Measurements from ENCODE around the gene AGR3.

AGR3 gene

GRCh38 chr7:16833373-16833772, 48.4 kb downstream of the AGR3 start:
- H3K4me1 ChIP-seq (ENCODE audit: control insufficient read depth in 1 of 2, insufficient read depth in 2 of 2, low read length in 2 of 2): no peaks in the 10 kb centered on the region

GRCh38 chr7:16826060-16826459, 55.7 kb downstream of the AGR3 start:
- H3K27ac ChIP-seq (ENCODE audit: low read length): no peak overlapping the region
- H3K4me1 ChIP-seq (ENCODE audit: control insufficient read depth in 1 of 2, insufficient read depth in 2 of 2, low read length in 2 of 2): no peaks in the 10 kb centered on the region
- H3K9me3 ChIP-seq (ENCODE audit: control insufficient read depth in 1 of 2, low read length in 2 of 2): no peaks in the 10 kb centered on the region
- no peaks in the 10 kb centered on the region for H3K36me3 ChIP-seq (ENCODE audit: control insufficient read depth in 1 of 2, insufficient read depth in 2 of 2, low read length in 2 of 2)
- H3K4me3 ChIP-seq (ENCODE audit: low read depth in 1 of 2, low read length in 2 of 2): no peak overlapping the region
- H3K27me3 ChIP-seq (ENCODE audit: low read depth, low read length): no peaks in the 10 kb centered on the region

More at GRCh38 chr7:16833373-16833772, 48.4 kb downstream of the AGR3 start:
- Histone ChIP-seq H3K4me3 (ENCODE audit: low read depth in 1 of 2, low read length in 2 of 2) (no peak overlapping the region), H3K9me3 (ENCODE audit: control insufficient read depth in 1 of 2, low read length in 2 of 2) (no peaks in the 10 kb centered on the region), H3K27ac (ENCODE audit: low read length) (no peak overlapping the region), H3K27me3 (ENCODE audit: low read depth, low read length) (no peaks in the 10 kb centered on the region), H3K36me3 (ENCODE audit: control insufficient read depth in 1 of 2, insufficient read depth in 2 of 2, low read length in 2 of 2) (no peaks in the 10 kb centered on the region)

- Histone ChIP-seq H3K36me3 (ENCODE audit: control insufficient read depth in 1 of 2, insufficient read depth in 2 of 2, low read length in 2 of 2) (no peaks in the 10 kb centered on the region), H3K27ac (ENCODE audit: low read length) (no peak overlapping the region), H3K4me3 (ENCODE audit: low read depth in 1 of 2, low read length in 2 of 2) (no peak overlapping the region), H3K4me1 (ENCODE audit: control insufficient read depth in 1 of 2, insufficient read depth in 2 of 2, low read length in 2 of 2) (no peaks in the 10 kb centered on the region), H3K27me3 (ENCODE audit: low read depth, low read length) (no peaks in the 10 kb centered on the region), H3K9me3 (ENCODE audit: control insufficient read depth in 1 of 2, low read length in 2 of 2) (no peaks in the 10 kb centered on the region)
Observed at GRCh38 chr7:16822029-16822428, 59.8 kb downstream of the AGR3 start.

- Histone ChIP-seq H3K4me3 (ENCODE audit: low read depth in 1 of 2, low read length in 2 of 2) (no peak overlapping the region), H3K36me3 (ENCODE audit: control insufficient read depth in 1 of 2, insufficient read depth in 2 of 2, low read length in 2 of 2) (no peaks in the 10 kb centered on the region), H3K9me3 (ENCODE audit: control insufficient read depth in 1 of 2, low read length in 2 of 2) (no peaks in the 10 kb centered on the region), H3K4me1 (ENCODE audit: control insufficient read depth in 1 of 2, insufficient read depth in 2 of 2, low read length in 2 of 2) (no peaks in the 10 kb centered on the region), H3K27me3 (ENCODE audit: low read depth, low read length) (no peaks in the 10 kb centered on the region), H3K27ac (ENCODE audit: low read length) (no peak overlapping the region)
Observed at GRCh38 chr7:16818732-16819131, 63.1 kb downstream of the AGR3 start.

GRCh38 chr7:16817536-16817935, 64.2 kb downstream of the AGR3 start:
- H3K4me1 ChIP-seq (ENCODE audit: control insufficient read depth in 1 of 2, insufficient read depth in 2 of 2, low read length in 2 of 2): no peaks in the 10 kb centered on the region
- no peak overlapping the region for H3K4me3 ChIP-seq (ENCODE audit: low read depth in 1 of 2, low read length in 2 of 2)
- no peaks in the 10 kb centered on the region for H3K9me3 ChIP-seq (ENCODE audit: control insufficient read depth in 1 of 2, low read length in 2 of 2)
- no peak overlapping the region for H3K27ac ChIP-seq (ENCODE audit: low read length)
- H3K36me3 ChIP-seq (ENCODE audit: control insufficient read depth in 1 of 2, insufficient read depth in 2 of 2, low read length in 2 of 2): no peaks in the 10 kb centered on the region
- H3K27me3 ChIP-seq (ENCODE audit: low read depth, low read length): no peaks in the 10 kb centered on the region

- H3K4me1 ChIP-seq (ENCODE audit: control insufficient read depth in 1 of 2, insufficient read depth in 2 of 2, low read length in 2 of 2): no peaks in the 10 kb centered on the region
- no peaks in the 10 kb centered on the region for H3K36me3 ChIP-seq (ENCODE audit: control insufficient read depth in 1 of 2, insufficient read depth in 2 of 2, low read length in 2 of 2)
- H3K27ac ChIP-seq (ENCODE audit: low read length): no peak overlapping the region
- H3K9me3 ChIP-seq (ENCODE audit: control insufficient read depth in 1 of 2, low read length in 2 of 2): no peaks in the 10 kb centered on the region
- H3K4me3 ChIP-seq (ENCODE audit: low read depth in 1 of 2, low read length in 2 of 2): no peak overlapping the region
- no peaks in the 10 kb centered on the region for H3K27me3 ChIP-seq (ENCODE audit: low read depth, low read length)
Observed at GRCh38 chr7:16816824-16817223, 65.0 kb downstream of the AGR3 start.

- H3K9me3 ChIP-seq (ENCODE audit: control insufficient read depth in 1 of 2, low read length in 2 of 2): no peaks in the 10 kb centered on the region
- no peak overlapping the region for H3K4me3 ChIP-seq (ENCODE audit: low read depth in 1 of 2, low read length in 2 of 2)
- H3K27me3 ChIP-seq (ENCODE audit: low read depth, low read length): no peaks in the 10 kb centered on the region
- no peaks in the 10 kb centered on the region for H3K36me3 ChIP-seq (ENCODE audit: control insufficient read depth in 1 of 2, insufficient read depth in 2 of 2, low read length in 2 of 2)
- H3K4me1 ChIP-seq (ENCODE audit: control insufficient read depth in 1 of 2, insufficient read depth in 2 of 2, low read length in 2 of 2): no peaks in the 10 kb centered on the region
- no peak overlapping the region for H3K27ac ChIP-seq (ENCODE audit: low read length)
Observed at GRCh38 chr7:16815001-16815400, 66.8 kb downstream of the AGR3 start.

GRCh38 chr7:16813232-16813616, 68.6 kb downstream of the AGR3 start:
- no peaks in the 10 kb centered on the region for H3K9me3 ChIP-seq (ENCODE audit: control insufficient read depth in 1 of 2, low read length in 2 of 2)
- H3K4me3 ChIP-seq (ENCODE audit: low read depth in 1 of 2, low read length in 2 of 2): no peak overlapping the region
- no peaks in the 10 kb centered on the region for H3K4me1 ChIP-seq (ENCODE audit: control insufficient read depth in 1 of 2, insufficient read depth in 2 of 2, low read length in 2 of 2)
- H3K27ac ChIP-seq (ENCODE audit: low read length): no peak overlapping the region
- no peaks in the 10 kb centered on the region for H3K27me3 ChIP-seq (ENCODE audit: low read depth, low read length)
- no peaks in the 10 kb centered on the region for H3K36me3 ChIP-seq (ENCODE audit: control insufficient read depth in 1 of 2, insufficient read depth in 2 of 2, low read length in 2 of 2)

- Histone ChIP-seq H3K9me3 (ENCODE audit: control insufficient read depth in 1 of 2, low read length in 2 of 2) (no peaks in the 10 kb centered on the region), H3K36me3 (ENCODE audit: control insufficient read depth in 1 of 2, insufficient read depth in 2 of 2, low read length in 2 of 2) (no peaks in the 10 kb centered on the region)
Observed at GRCh38 chr7:16812542-16813231, 69.1 kb downstream of the AGR3 start.

GRCh38 chr7:16811551-16811950, 70.2 kb downstream of the AGR3 start:
- Histone ChIP-seq H3K36me3 (ENCODE audit: control insufficient read depth in 1 of 2, insufficient read depth in 2 of 2, low read length in 2 of 2) (no peaks in the 10 kb centered on the region), H3K9me3 (ENCODE audit: control insufficient read depth in 1 of 2, low read length in 2 of 2) (no peaks in the 10 kb centered on the region), H3K4me1 (ENCODE audit: control insufficient read depth in 1 of 2, insufficient read depth in 2 of 2, low read length in 2 of 2) (no peaks in the 10 kb centered on the region), H3K27ac (ENCODE audit: low read length) (no peak overlapping the region), H3K4me3 (ENCODE audit: low read depth in 1 of 2, low read length in 2 of 2) (no peak overlapping the region), H3K27me3 (ENCODE audit: low read depth, low read length) (no peaks in the 10 kb centered on the region)

More at GRCh38 chr7:16812542-16813231, 69.1 kb downstream of the AGR3 start:
- Histone ChIP-seq H3K4me1 (ENCODE audit: control insufficient read depth in 1 of 2, insufficient read depth in 2 of 2, low read length in 2 of 2) (no peaks in the 10 kb centered on the region), H3K27me3 (ENCODE audit: low read depth, low read length) (no peaks in the 10 kb centered on the region), H3K27ac (ENCODE audit: low read length) (no peak overlapping the region), H3K4me3 (ENCODE audit: low read depth in 1 of 2, low read length in 2 of 2) (no peak overlapping the region)

GRCh38 chr7:16810573-16810972, 71.2 kb downstream of the AGR3 start:
- H3K27me3 ChIP-seq (ENCODE audit: low read depth, low read length): no peaks in the 10 kb centered on the region
- H3K4me3 ChIP-seq (ENCODE audit: low read depth in 1 of 2, low read length in 2 of 2): no peak overlapping the region
- no peak overlapping the region for H3K27ac ChIP-seq (ENCODE audit: low read length)
- no peaks in the 10 kb centered on the region for H3K4me1 ChIP-seq (ENCODE audit: control insufficient read depth in 1 of 2, insufficient read depth in 2 of 2, low read length in 2 of 2)
- H3K36me3 ChIP-seq (ENCODE audit: control insufficient read depth in 1 of 2, insufficient read depth in 2 of 2, low read length in 2 of 2): no peaks in the 10 kb centered on the region
- no peaks in the 10 kb centered on the region for H3K9me3 ChIP-seq (ENCODE audit: control insufficient read depth in 1 of 2, low read length in 2 of 2)

- Histone ChIP-seq H3K27ac (ENCODE audit: low read length) (no peak overlapping the region), H3K36me3 (ENCODE audit: control insufficient read depth in 1 of 2, insufficient read depth in 2 of 2, low read length in 2 of 2) (no peaks in the 10 kb centered on the region), H3K9me3 (ENCODE audit: control insufficient read depth in 1 of 2, low read length in 2 of 2) (no peaks in the 10 kb centered on the region), H3K4me1 (ENCODE audit: control insufficient read depth in 1 of 2, insufficient read depth in 2 of 2, low read length in 2 of 2) (no peaks in the 10 kb centered on the region), H3K4me3 (ENCODE audit: low read depth in 1 of 2, low read length in 2 of 2) (no peak overlapping the region), H3K27me3 (ENCODE audit: low read depth, low read length) (no peaks in the 10 kb centered on the region)
Observed at GRCh38 chr7:16810112-16810511, 71.7 kb downstream of the AGR3 start.

Data from muscle layer of duodenum (tissue), 2 donors.